HG03135 (cell line): ENCODE data around the gene RALB.
"Not testable (repeated sequence)": the region's sequence is repeated elsewhere in the genome, so short reads cannot be mapped to it uniquely, and the experiment has no call there.

Experiments
- ATAC-seq: cut with Tn5 transposase; IDR thresholded peaks from one replicate; pipeline ENCODE4 v1.9.1; 2021; ENCODE audit warnings: mild to moderate bottlenecking, moderate library complexity; ENCODE audit not compliant: unreplicated experiment

RALB gene

GRCh38 chr2:120224735-120225548 lies 27.7 kb upstream of the RALB start:
- ATAC-seq, result no peak

GRCh38 chr2:120225549-120226065 lies 27.0 kb upstream of the RALB start:
- no peak for ATAC-seq

DNA sequence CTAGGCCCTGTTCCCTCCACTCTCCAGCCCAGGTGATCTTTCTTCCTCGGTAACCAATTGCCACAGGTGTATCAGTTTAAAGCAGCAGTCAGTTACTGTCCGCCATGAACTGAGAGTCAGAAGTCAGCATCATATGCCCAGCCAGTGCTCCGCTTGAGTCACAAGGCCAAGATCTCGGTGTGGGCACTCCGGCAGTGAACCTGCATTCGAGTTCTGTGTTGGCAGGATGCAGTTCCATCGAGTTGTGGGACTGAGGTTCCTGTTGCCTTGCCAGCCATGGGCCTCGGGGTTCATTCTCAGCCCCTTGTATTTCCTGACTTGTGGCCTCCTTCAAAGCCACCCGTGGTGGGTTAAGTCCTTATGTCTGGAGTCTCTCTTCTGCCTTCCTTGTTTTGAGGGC lies 26.3 kb upstream of the RALB start:
- ATAC-seq, result no peak

DNA sequence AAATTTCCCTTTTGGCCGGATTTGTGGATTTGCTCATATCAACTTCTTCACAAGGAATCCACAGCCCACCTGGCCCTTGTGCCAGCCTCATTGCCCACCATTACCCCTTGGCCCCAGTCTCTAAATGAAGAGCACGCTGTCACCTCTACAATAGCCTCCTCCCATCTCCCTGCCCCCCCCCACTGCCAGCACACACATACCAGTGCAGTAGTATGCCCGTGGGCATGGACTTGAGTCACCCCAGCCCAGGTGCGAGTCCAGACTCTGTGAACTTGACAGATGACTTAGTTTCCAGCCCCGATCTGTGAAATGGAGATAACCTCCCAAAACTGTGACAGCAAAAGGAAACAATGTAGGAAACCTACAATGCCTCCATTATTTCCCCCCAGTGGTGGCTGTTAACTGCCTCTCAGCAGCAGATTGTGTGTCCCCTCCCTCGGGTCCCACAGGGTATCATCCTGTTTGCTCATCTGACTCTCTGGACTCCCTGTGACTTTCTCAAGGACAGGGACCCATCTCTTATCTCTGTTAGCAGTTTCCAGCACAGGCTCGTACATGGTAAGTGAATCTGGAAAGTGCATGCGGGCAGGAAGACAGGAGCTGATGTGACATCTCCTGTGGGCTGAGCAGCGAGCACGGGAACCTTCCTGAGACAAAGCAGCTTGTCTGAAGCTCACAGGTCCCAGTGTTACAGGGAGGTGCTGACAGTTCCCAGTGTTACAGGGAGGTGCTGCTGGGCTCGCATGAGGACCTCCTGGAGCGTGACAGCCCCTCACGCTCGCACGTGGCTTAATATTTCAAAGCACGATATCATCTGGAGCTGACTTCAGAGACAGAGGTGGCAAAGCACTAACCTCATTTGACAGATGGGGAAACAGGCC lies 25.3 kb upstream of the RALB start:
- ATAC-seq, result no peak

DNA sequence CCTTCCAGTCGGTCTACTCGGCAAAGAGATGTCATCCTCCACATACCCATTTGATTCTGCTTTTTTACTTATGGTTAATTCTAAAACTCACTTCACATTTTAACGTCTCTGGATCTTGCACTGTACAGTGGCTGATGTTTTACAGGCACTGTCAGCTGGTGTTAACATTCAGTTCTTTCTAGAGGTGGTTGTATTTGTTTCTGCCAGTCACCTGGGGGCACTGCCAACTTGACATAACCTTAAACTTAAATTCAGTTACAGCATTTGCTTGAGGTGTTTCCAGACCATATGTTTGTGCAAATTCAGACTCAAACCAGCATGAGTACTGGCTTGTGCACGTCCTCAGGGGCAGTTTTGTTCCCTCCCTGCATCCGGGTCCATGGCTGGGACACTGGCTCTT lies 24.1 kb upstream of the RALB start:
- no peak for ATAC-seq

DNA sequence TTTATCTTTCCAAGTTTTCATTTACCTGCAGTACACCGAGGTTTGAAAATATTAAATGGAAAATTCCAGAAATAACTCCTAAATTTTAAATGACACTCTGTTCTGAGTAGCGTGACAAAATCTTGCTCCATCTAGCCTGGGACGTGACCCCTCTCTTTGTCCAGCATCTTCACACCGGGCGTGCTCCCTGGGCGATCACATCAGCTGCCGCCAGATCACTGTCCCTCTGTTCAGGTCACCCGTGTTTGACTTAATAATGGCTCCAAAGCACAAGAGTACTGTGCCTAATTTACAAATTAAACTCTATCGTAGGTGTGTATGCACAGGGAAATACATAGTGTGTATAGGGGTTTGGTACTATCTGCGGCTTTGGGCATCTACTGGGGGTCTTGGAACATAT lies 23.3 kb upstream of the RALB start:
- ATAC-seq, result no peak

DNA sequence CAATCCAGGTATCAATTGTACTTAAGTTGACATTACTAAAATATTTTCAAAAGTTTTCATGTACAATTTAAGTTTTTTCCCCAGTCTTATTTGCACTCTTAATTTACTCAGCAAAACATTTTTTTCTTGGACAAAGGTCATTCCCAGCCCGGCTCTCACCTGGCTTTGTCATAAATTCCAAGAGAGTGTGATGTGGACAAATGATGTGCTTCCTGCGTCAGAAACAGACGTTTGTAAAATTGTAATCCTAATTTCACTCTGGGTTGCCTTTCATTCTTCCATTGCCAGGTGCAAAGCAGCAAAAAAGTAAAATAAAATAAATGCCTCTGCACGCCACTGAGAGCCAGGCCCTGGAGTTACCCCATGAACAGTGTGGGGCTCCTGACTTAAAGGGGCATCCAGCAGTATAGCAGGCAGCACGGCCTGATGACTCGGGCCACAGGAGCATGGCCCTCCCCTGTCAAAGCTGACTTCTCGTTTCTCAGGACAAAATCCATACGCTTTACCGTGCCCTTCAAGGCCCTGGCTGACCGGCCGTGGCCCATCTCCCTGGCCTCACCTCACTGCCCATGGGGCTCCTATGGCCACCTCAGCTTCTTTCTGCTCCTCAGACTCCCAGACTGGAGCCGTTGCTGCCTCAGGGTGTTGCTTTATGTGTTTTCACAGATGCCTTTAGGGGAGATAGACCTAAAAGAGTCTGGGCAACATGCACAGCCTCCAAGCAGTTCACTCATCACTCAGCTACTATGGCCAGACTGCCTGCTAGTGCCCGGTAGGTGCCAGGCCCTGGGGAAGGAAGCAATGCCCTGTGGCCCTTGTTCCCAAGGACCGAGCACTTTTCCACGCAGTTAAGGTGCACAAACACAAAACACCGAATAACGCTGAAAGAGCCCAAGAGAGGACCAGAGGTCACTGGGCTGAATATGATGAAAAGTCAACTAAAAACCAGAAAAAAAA lies 21.9 kb upstream of the RALB start:
- ATAC-seq, result no peak

DNA sequence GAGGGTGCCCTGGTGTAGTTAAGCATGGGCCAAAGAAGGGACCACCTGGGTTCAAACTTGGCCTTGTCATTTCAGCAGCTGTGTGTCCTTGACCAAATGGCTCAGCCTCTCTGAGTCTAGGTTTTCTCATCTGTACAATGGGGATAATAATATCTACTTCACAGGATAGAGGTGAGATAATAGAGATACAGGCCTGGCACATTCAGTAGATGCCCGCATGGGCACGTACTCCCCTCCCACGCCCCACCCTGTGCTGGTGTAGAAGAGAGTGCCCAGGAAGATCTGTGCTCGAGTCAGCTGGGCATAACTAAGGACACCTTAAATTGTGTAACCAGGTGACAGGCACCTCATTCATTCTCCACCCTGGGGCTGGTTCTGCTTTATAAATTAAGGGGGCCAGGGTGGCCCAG lies 21.1 kb upstream of the RALB start:
- peak; percentile 10 for ATAC-seq

DNA sequence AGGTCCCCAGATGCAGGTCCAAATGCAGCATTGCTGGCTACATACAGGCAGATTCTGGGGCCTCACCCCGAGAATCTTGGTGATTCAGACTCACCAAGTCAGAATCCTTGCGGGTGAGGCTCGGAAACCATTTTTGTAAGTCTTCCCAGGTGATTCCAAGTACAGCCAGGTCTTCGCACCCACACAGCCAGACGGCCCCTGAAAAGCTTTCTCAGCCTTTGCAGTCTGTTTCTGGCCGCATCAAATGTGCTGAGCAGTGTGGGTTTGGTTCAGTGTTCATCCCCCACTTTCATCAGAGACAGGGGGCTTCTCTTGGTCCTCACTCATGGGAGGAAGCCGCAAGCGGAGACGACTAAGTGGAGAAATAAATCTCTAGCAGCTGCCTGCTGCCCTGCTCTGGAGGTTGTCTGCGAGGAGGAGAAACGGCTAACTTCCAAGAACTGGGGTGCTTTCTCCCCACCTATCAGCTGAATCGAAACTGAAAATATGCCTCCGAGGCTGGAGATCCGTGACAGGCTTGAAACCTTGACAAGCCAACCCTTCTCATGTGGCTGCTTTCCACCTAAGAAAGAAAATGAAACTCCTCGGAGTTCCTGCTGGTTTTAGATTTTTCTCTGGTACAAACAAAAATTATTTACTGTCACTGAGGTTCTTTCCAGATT lies 20.5 kb upstream of the RALB start:
- ATAC-seq, result peak; percentile 92

- no peak for ATAC-seq
These were observed 19.4 kb upstream of the RALB start for GRCh38 chr2:120233292-120233691.

- not testable (repeated sequence) for ATAC-seq
These were observed 17.5 kb upstream of the RALB start for GRCh38 chr2:120235158-120235557.

DNA sequence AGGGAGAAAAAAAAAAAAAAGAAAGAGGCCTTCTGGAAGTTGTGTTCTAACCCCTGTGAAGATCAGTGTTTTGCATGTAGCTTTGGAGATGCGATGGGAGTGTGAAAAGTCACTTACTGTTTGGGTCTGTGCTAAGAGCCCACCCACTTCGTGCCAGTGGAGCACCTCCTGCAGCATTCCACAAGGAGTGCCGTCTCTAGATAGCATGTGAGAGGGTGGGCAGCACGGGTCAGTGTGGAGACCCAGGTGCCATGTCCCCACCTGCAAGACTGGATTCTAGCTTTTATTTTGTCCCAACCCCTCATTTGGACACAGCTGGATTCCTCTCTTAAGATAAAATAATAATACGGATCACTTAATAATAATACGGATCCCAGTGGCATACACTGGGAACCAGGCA lies 17.0 kb upstream of the RALB start:
- ATAC-seq, result no peak

DNA sequence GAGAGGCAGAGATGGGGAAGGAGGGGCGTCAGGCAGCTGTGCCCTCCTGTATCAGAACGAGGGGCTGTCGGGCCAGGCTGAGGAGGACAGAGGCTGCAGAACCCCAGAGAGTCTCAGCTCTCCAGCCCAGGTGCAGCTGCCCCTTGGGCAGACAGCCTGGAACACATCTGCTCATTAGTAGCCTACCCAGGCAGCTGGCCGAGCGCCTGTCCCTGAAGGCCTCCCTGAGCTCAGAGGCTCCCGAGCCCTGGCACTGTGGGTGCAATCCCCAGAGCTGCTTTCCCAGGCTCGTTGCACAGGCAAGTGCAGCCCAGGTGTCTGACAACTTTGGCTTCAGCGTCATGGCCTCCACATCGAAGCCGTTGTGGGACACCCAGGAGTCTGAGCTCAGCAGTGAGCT lies 16.3 kb upstream of the RALB start:
- no peak for ATAC-seq

DNA sequence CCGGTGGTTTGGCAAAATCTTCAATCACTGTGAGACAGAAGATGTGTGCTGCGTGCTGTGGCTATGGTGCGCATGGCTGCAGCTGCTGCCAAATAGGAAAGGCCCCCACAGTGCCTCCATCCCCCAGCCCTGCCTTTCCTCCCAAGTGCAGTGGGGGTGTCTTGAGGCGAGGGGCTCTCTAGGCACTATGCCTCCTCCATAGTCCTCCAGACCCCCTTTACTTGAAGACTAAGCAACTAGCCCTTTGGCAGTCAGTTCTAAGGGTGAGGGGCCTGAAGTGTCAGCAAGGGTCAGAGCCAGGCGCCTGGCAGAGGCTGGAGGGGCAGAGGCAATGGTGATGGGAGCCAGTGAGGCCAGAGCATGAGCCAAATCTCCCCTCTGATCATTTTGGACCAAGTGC lies 15.9 kb upstream of the RALB start:
- no peak for ATAC-seq

DNA sequence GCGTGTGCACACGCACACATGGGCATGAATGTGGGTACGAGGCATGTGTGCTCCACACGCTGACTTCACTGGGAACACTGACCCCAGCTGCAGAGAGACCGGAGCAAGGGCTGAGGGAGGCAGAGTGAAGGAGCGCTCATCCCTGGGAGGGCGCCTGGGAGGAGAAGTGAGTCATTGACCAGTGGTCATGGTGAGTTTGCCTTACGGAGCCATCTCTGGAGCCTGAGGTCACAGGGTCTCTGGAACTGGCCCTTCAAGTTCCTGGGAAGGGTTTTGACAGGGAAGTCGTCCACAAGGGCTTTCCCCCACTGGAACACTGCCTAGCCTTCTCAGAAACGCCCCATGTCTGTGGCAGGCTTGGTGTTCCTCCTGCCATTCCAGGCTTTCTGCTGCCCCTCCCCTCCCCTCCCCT lies 15.2 kb upstream of the RALB start:
- no peak for ATAC-seq

DNA sequence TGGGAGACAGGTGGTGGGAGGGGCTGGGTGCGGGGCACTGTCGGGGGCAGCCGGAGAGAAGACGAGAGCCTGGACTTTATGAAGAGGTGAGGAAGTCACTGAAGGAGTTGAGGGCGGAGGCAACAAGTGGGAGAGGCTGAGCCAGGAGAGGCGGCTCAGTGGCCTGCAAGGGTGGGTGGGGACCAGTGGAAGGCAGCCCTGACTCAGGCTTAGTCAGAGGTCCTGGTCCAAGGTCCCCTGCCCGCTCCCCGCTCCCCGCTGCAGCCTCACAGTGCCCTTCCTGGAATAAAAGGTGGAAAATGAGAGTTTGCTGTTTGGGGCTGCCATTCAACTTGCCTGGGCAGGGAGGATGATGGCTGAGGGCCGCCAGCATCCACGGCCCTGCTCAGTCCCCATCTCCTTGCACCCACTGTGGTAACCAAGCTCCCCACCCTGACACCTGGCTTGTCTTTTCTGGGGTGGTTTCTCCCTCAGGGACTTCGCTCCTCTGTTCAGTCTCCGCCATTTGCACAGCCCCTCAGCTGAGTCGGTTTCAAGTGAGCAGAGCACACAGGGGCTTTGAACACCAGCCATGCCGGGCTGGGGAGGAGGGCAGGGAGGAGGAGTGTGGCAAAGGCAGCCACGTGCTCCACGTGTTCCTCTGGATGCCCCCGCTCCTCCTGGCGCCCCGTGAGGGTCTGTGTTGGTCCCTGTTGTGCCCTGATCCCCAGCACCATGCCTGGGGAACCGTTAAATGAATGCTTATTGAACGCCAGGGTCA lies 13.7 kb upstream of the RALB start:
- no peak for ATAC-seq

DNA sequence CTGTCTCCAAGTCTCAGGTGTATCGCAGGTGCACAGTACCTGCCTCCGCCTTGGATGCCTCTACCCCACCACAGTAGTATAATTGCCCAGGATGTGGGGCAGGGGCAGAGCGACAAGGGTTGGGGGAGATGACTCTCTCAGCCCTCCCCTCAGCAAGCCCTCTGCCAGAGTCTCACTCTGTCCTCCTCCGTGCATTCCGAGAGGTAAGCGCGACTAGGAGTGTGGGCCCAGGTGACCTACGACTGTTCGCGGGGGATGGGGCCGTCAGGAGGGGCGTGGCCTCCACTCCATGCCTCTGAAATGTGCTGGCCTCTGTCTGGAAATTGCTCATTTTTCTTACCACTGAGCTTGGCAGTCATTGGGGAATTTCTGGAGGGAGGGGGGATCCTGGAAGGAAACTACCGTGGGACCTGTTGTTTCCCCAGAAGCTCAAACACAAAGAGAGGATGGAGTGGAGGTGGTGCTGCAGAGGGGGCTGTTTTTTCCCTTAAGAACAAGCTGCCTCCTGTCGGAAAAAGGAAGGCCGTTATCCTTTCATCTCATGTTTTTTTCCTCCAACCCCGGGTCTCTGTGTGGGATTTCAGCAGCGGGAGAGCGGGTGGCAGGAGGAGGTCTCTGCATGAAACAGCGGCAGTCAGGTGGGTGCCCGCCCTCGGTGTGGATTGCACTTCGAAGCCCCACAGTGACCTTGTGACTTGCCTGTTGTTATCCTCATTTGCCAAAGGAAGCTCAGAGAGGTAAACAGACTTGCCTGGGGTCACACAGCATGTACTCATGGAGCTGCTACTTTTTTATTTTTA lies 13.0 kb upstream of the RALB start:
- ATAC-seq, result no peak

DNA sequence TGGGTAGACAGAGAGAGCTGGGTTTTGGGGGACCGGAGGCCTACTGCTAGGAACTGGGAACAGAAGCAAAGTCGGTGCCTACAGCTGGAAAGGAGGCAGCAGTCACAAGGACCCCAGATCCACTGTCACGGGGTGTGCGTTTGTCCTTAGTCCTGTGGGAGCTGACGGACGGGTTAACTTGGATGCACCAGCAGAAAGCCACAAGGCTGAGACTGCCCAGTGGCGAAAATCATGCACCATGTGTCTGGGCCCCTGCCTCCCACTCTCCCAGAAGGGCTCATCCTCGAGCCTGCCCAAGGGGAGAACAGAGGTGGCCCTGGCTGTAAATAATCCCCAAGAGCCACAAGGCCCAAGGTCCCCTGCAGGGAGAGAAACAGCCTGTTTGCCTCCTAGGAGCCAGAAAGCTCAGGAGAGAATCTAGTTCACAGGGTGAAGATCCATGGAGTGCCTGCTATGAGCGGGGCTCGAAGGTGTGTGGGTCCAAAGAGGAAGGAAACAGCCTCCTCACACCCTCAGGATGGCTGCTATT lies 11.7 kb upstream of the RALB start:
- ATAC-seq, result no peak
